HG03442 (cell line): ENCODE data around the gene AKNA.

ENCODE experiments used
- ATAC-seq: cut with Tn5 transposase; IDR thresholded peaks from one replicate; pipeline ENCODE4 v1.9.1; 2021; ENCODE audit warnings: mild to moderate bottlenecking, moderate library complexity; ENCODE audit not compliant: unreplicated experiment

AKNA gene

DNA sequence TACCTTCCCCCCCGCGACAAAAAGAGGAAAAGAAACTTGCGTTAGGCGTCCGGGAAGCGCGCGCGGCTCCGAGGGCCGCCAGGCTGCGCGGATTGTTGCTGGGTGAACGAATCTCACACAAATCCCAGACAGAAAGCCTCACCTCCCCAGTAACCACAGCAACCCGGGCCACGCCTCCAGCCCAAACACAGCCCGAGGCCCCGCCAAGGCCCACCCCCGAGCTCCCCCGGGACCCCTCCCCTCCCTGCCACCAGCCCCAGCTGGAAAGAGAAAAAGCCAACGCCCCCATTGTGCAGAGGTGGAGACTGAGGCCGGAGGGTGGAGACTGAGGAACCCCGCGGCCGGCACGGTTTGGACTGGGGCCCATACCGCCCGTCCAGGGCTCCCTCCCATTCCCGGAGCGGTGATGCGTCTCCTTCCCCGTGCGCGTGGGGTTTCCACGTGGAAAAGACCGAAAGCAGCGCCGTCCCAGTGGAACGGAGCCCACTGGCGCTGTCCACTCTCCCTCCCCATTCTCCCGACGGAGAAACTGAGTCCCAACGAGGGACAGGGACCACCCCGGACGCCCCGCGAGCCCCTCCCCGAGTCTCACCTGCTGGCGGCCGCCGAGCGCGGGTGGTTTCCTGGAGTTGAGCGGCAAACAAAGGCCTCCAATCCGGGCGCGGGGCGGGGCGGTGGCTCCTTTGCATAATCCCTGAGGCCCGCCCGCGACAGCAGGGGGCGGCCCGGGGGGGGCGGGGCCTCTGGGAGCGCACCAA is 10.2 kb upstream of the AKNA start:
- ATAC-seq, result peak; percentile 79

DNA sequence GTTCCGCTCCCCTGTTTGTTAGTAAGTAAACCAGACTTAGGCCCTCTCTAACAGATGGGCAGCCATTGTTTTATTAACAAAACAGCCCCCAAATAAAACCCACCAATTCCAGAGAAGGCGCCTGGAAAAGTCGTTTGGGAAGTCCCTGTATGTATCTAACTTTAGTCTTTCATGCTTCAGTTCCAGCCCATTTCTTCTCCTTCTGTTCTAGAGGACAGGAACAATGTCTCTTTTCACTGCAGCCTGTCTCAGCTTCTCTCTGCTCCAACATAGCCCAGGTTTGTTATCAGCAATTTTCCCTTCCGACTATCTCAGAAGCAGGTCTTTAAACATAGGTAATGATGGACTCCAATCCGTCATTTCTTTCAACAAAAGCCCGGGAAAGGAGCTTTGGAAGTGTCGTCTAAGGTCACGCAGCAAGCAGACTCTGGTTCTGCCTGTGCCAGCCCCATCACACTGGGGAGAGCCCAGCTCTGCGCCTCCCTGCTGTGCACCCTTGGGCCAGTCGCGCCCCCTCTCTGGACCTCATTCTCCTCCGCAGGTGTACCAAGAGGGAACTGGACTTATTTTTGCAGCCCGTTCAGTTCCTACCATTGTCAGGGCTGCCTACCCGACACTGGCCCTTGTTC is 9.6 kb upstream of the AKNA start:
- no peak for ATAC-seq

DNA sequence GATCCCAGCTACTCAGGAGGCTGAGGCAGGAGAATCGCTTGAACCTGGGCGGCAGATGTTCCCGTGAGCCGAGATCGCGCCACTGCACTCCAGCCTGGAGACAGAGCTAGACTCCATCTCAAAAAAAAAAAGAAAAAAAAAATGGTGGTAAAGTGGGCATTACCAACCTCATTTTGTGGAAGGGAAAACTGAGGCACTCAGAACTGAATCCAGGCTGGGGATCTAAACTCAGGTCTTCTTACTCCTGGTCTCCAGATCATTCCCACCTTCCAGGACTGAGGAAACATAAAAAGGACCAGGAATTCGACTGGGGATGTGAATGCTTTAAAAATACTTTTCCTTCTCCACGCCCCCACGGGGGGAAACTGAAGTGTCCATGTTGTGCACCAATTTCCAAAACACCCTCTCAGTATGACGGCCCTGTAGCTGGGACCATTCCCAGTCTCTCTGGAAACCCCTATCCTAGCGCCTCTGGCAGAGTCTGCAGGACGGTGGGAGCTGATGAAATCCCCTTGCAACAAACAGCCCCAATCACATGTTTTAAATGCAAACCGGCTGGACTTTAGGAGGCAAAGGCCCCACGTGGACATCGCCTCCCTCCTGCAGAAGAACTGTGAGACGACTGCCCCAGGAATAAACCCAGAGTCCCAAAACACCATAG is 8.9 kb upstream of the AKNA start:
- no peak for ATAC-seq

DNA sequence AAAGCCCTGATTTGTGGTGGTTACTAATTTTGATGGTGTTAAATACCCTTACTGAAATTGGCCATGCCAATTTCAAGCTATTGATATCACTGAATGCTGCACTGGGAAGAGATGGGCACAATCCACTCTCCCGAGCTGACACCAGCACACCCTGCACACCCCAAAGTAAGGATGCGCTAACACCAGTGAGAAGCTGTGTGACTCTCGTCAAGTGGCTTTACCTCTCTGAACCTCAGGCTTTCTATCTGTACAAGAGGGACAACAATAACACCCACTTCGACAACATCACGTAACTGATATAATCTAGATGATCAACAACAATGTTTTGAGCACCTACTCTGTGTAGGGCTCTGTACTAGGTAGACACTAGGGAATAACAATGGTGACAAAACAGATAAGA is 8.0 kb upstream of the AKNA start:
- no peak for ATAC-seq

DNA sequence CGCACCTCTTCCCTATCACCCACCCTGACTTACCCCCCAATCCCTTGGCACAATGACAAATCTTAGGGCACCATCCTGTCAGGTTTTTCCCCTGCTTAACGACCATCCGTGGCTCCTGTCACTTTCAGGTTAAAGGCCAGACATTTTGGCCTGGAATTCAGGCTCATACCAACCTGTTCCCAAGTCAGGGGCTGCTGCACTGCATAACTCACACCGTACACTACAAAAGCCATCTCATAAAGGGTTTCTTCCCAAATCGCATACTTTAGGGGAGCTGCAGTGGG is 7.5 kb upstream of the AKNA start:
- no peak for ATAC-seq

DNA sequence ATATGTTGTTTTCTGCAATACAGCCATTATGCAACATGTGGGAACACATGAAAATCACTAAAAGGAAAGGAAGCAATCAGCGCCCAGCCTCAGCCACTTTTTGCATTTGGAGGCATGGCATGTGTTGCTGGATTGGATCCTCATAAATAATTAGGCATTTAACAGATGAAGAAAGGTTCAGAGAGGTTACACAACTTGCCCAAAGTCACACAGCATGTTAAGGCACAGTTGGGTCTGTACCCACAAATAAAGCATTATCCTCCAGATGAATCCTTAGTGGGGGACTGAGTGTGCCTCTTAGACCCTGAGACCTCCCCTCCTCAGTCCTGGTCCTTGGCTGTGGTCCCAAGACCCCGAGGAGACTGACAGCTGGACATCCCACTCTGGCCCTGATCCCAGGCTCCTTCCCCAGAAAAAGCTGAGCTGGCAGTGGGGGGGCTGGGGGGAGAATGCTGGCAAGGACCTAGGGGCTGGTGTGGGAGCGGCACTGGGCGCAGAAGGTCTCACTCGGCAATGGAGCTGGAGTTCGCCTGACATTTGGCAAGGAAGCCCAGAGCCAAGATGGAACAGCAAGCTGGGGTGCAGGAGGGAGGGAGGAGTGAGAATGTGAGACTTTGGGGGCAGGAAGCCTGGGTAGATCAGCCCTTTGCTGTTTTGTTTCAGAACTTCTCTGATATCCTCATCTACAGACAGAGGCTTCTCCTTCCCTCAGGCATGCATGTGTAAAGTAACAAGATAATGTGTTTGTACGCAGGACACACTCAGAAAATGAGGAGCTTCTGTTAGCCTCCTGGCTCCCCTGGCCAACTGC is 6.9 kb upstream of the AKNA start:
- ATAC-seq, result no peak

DNA sequence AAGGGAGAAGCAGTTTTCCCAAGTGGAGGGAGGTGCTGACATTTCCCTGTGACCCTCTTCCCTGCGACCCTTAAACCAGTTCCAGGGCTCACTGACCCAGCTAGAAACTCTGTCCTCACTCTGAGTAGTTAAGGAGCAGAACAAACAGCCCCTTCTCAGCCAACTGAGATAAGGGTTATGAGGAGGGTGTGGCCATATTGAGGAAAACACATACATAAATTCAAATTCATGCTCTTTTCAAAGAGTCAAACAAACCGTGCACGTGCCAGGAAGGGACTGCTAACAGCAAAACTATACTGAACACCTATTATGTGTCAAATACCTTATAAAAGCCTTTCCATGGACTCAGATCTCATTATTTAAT is 4.9 kb upstream of the AKNA start:
- no peak for ATAC-seq

DNA sequence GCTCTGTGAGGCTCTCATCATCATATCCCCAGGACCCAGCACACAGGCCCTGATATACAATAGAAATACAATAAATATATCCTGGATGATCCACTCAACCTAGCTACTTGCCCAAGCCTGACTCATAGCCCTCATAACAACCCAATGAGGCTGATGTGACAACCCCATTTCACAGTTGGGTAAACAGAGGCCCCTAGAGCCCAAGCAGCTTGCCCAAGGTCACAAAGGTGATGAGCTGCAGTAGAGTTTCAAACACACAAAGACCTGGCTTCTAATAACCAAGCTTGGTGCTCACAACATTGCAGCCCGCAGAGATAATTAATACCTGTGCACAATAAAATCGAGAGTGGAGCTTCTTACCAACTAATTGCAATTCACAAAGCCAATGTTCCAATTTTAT is 3.2 kb upstream of the AKNA start:
- ATAC-seq, result no peak

DNA sequence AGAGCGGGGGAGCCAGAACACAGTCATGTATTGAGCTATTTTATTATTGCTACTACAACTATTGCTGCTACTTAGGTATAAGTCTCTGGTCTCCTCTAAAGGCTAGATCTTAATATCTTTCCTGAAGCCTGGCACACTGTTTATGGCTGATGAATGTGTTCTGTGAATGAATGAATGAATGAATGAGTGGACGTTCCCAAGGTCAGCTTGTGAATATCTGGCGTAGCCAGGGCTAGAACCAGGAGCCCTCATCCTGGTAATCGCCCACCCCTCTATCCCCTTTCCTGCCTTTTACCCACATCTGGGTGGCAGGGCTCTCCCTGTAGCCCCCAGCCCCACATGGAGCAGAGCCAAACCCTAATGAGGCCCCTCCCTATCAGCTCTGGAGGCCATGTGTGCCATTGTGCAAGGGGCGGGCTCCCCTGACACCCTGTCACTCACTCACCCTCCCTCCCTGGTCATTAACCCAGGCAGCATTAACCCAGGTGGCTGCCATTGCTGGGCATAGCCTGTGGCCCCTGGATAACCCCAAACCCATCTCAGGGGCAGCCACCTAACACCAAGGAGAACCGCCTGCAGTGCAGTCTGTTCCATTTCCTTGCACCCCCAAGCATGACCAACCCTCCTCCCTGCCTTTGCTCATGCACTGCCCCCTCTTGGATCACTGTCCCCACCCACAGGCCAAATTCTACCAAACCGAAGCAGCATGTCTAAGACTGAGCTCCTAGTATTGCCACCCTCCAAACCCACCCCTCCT is 2.0 kb upstream of the AKNA start:
- ATAC-seq, result no peak

DNA sequence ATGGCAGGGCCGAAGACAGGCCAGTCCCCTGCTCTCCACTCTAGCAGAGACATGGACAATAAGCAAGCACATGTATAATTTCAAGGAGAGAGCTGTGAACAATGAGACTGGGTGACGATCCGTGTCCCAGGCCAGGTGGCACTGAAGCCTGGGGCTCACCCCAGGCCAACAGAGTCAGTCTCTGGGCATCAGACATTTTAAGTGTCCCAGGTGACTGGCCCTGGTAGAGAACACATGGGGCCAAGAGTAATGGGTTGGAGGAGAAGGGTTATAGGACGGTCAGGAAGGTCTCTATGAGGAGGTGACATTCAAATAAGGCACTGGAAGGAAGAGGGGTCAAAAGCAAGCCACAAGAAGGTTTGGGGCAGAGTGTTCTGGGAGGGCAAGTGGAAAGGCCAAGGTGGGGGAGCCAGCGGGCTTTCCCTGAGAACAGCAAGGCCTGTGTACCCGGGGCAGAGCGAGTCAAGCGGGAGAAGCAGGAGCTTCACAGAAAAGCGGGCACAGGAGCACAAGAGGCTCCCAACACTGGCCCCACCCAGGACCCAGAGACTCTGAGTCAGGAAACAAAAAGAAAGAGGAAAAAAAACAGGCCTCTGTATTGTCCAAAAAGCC is 1.1 kb upstream of the AKNA start:
- no peak for ATAC-seq

DNA sequence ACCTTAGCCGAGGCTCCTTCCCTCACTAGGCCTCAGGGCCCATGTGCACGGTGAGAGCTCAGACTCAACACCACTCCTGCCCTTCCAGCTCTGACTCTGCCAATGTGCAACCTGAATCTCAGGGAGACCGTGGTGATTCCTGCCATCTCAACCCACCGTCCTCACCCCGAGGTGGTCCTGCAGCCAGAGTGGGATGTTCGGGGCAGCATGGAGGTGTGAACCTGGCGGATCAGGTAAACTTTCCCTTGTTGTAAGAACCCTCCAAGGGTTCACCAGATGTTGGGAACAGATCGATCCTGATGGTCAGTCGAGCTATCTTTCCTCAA is 538 bp upstream of the AKNA start:
- no peak for ATAC-seq

DNA sequence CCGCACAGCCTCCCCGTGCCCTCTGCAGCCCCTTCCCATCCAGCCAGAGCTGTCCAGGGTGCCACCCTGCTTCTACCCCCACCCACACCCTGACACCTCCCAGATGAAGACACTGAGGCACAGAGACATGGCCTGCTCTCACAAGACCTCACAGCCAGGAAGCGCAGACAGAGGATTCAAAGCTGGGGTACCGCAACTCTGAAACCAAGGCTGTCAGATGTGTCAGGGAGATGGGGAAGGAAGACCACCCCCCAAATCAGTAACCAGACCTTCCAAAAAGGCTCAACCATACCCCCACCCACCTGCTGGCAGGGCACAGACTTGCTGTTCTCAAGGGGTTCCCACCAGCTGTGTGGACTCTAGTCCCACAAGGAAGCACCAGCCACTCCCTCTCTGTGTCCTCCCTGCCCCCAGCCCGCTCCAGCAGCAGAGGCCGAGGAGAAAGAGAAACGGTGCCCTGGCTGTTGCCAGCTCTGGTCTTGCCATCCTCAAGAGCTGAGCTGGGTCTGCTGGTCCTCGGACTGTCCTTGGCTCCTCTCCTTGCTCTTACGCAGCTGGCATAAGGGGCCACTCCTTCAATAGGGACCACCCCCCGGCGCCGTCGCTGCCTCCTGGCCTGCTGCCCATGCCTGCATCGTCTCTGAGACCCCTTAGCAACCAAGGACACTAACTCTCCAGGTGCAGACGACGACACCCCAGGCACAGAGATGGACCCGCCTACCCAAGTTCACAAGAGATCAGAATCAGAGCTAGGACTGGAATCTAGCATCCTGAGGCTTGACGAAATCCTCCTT is 699 bp downstream of the AKNA start:
- ATAC-seq, result no peak

DNA sequence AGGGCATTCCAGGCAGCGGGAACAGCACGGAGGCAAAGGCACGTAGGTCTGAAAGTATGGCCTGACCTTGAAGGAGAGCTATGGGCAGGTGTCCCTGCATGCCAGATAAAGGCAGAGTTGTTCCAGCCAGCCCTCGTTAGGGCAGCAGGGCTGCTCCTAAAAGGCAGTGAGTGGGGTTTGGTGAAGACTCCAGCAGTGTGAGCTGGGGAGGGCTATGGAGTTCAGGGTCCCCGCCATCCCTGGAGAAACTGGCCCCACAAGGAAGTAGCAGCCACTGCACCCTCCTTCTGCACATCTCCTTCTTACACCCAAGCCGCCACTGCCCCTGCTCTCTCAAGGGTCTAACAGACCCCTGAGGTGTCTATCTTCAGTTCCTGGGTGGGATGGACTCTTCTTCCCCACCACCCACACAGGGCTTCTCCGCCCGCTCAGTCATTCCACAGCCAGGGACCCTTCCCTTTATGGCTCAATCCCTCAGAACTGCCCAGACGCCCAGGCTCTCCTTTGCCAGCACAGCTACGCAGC is 1.4 kb downstream of the AKNA start:
- no peak for ATAC-seq

DNA sequence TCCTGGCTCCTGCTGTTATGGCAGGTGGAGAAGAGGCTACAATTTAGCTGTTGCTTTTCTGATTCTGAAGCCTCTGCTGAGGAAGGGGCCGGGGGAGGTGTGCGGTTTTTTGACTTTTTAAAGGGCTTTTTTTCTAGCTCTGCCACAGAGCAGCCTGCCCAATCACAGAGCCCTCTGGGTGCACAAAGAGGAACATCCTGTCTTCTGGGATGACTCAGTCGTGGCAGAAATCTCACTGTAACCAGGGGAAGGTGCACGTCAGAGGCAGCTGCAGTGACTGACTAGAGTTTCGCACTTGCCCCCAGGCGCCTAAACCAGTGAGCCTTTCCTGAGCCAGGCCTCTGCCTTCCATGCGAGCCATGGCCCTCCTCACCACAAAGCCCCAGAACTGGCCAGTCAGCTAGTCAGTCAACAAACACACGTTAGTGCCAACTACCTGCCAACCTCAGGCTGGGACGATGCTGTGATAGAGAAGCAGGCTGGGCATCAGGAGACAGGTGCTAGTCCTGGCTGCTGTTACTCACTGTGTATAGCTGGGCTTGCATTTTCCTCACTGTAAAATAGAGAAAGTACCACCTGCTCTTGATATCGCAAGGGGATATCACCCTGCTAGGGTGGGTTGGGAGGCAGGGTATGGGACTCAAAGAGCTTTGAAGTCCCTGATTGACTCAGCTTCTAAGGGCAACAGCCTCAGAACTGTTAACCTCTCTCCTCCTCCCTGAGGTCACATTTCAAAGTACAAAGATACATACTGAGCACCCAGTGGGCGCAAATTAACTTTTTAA is 2.2 kb downstream of the AKNA start:
- peak; percentile 81 for ATAC-seq

DNA sequence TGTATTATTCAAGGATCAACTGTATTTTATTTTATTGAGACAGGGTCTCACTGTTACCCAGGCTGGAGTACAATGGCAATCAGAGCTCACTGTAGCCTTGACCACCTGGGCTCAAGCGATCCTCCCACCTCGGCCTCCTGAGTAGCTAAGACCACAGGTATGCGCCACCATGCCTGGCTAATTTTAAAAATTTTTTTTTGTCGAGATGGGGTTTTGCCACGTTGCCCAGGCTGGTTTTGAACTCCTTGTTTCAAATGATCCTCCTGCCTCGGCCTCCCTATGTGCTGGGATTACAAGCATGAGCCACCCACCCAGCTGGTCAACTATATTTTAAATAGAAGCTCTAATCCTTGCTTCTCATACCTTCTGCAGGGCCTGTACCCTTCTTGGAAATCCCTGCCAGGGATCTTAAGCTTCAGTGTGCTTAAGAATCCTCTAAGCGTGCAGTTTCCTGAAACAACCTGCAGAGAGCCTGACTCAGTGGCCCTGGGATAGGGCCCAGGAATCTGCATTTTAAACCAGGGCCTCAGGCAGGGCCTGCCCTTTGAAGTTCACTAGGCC is 2.9 kb downstream of the AKNA start:
- ATAC-seq, result no peak

DNA sequence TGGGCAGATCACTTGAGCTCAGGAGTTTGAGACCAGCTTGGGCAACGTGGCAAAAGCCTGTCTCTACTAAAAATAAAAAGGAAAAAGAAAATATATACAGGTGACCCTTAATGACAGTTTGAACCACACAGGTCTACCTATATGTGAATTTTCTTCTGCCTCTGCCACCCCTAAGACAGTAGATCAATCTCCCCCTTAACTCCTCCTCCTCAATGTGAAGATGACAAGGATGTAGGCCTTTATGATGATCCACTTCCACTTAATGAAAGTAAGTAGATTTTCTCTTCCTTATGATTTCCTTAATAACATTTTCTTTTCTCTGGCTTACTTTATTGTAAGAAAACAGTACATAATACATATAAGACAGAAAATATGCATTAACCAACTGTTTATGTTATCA is 3.4 kb downstream of the AKNA start:
- no peak for ATAC-seq

DNA sequence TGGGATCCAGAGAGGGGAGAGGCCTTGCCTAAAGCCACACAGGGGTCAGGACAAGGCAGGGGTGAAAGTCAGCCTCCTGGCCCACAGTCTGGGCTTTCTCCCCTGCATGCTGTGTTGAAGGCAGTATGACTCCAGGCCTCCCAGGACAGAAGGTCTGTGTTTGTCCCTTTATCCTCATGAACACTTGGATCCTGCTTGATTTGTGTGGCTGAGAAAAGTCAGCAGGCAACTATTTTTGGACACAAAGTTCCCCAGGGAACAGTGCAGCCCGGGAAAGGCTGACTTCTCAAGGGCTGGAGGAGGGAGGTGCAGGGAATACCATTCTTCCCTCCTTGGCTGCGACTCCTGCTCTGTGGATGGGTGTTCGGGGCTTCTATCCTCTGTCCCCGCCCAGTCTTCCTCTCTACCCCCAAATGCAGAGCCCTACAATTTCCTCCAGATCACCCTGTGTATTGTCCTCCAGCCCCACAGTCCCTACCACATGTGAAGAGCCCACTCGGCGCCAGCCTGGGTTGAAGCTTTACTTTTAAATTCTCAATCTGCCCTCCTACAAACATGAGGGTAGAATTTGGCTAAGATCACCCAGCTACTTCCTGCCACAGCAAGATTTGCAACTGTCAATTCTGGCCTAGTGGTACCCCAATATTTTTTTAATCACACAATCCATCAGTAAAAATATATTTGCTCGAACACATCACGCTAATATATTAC is 4.1 kb downstream of the AKNA start:
- no peak for ATAC-seq
